Raji (cell line): ENCODE results near the gene GNA12.

ENCODE experiments used
- POLR2A ChIP-seq: IDR thresholded peaks from 2 replicates; pipeline ENCODE4 v1.6.1; 2011; ENCODE audit warnings: low read depth, low read length, control low read depth; ENCODE audit not compliant: insufficient read depth

GNA12 gene

DNA sequence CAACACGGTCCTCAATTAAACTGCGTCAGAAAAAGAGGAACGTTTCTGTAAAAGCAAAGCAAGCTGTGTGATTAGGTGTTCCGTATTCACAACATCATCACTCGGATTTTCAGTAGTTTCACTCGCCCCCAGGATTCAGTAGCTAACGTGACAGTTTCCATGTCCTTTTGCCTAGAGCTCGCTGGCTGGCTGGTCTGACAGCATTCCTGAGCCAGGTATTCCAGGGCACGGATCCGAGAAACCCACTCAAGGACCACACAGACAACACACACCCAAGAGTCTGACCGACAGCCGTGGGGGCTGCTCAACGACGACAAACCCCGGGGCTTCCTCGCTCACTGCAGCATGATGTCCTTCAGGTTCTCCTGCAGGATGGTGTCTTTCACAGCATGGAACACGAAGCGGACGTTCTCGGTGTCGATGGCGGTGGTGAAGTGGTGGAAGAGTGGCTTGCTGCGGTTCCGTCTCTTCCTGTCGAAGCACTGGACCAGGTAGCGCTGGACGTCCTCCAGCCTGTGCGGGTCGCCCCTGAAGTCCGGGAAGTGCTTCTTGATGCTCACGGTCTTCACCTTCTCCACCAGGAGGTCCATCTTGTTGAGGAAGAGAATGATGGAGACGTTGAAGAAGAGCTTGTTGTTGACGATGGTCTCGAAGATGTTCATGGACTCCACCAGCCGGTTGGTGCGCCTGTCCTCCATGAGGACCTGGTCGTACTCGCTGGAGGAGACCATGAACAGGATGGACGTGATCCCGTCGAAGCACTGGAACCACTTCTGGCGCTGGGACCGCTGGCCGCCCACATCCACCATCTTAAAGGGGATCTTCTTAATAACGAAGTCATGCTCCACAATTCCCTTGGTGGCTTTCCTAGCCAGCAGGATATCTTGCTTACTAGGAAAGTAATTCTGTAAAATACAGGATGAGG is 113.0 kb downstream of the GNA12 start:
- no peak for TF ChIP-seq POLR2A

DNA sequence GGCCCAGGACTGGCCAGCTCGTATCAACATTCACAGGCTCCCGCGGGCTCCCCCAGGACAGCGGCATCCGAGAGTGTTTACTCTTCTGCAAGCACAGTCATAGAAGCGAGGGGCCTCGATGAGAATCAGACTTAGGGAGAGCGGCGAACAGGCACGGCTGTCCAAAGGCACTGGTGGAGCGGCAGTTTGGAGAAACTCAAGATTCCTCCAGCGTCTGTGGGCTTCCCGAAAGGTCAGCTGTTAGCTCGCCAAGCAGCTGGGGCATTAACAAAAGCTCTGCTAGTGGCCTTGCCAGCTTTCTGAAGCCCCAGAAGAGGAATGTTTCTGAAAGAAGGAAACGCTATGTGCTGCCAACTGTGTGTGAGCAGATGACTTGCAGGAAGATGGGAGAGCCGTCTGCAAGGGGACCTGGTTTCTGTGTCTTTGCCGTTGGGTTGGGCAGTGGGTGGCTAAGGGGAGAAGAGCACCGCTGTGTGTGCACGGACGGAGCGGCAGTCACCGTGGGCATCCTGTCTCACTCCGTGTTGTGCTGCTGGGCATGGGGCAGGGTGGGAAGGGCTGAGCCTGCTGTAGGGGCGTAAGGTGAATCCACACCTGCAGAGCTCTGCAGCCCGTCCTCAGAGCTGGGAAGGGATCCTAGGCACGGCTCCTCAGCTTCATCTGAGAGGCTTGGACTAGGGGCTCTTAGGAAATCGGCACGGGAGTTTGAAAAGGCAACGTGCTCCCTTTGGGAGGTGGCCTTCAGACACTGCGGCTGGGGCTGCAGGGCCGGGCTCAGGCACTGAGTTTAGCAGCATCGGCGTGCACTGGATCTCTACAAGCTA is 114.0 kb downstream of the GNA12 start:
- no peak for TF ChIP-seq POLR2A

DNA sequence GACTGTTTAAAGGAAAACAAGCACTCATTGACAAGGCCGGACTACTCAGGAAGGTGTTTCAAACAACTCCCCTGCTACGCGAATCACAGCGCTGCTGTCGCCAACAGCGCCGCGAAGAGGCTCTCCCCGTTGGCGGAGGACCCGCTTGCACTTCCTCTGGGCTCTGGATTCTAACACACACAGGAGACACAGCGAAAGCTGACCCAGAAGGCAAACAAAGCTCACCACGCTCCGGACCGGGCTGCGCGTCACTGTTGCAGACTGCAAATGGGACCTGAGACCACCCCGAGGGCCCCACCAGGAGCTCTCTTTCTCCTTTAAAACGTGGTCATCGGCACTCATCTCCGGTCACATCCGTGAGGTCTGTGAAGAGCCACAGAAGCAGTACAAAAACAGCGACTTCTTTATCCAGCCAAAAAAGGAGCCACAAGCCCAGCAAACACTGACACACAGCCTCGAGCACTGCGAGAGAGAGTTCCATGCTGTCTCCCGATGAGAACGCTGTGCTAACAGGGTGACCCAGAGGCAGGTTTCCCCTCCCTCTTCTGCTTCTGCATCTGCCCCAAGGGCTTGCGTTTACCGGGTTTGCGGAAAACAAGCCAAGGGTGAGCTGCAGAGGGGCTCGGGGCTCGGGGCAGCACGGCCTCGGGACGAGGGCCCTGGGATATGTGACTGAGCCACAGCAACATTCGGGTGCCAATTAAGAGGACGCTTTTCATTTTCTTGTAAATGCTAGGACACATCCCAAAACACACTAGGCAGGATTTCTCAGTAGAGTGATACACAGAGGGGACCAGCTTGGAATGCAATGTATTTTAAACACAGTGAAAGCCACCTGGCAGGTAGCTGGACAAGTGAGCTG is 114.8 kb downstream of the GNA12 start:
- TF ChIP-seq POLR2A: no peak

DNA sequence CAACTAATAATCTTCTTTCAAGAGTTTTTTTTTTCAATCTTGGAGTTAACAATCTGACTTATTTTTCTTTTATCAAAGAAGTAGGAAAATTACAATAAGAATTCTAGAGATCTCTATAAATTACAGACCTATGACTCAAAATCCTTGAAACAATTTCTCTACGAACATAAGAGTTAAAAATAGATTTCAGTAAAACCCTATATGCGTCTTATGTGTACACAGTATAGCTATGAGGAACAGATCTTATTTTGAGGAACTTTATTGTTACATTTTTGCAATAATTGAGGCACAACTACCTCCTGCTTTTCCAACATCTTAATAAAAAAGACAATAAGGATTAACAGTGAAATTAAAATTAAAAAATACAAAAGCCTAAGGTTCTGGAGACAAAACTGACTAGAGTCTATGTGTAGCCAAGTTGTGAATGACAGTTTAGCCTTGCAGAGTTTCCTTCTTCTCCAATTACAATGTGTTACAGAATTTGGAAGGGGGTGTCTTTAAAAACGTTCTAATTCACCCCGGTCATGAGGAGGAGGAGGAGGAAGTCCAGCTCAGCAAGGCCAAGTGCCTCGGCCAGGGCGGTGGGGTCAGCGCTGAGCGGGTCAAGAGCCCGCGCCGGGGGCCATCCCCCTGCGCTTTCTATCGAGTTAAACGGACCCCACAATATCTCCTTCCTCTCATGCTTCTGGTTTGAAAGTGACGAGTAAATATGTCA is 115.6 kb downstream of the GNA12 start:
- TF ChIP-seq POLR2A: no peak

DNA sequence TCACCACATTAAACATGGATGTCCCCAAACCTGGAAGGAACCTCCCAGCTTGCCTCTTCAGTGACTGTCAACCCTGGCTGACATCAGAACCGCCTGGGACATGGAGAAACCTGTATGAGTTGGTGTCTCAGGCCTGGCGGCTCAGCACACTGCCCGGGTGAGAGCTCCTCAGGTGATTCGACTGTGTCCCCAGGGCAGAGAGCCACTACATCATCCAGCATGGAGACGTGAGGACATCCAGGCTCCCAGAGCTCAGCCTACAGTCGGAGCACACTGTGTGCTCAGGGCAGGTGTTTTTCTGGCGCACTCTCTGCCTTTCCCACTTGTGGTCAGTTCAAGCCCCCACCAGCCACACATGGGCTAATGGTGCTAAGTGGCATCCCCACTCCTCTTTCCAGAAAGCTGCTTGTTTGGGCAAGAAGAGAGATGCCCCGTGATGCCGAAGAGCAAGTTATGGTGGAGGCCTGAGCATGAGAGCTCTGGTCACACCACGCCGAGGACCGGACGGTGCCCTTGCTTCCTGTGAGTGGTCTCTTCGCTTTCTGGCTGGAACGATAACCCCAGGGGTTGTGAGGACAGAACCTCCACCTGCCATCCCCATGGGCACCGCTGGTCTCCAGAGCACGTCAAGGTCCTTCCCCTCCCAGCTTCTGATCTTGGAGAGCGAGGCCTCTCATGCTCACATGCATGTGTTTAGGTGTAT is 117.6 kb downstream of the GNA12 start:
- no peak for TF ChIP-seq POLR2A

DNA sequence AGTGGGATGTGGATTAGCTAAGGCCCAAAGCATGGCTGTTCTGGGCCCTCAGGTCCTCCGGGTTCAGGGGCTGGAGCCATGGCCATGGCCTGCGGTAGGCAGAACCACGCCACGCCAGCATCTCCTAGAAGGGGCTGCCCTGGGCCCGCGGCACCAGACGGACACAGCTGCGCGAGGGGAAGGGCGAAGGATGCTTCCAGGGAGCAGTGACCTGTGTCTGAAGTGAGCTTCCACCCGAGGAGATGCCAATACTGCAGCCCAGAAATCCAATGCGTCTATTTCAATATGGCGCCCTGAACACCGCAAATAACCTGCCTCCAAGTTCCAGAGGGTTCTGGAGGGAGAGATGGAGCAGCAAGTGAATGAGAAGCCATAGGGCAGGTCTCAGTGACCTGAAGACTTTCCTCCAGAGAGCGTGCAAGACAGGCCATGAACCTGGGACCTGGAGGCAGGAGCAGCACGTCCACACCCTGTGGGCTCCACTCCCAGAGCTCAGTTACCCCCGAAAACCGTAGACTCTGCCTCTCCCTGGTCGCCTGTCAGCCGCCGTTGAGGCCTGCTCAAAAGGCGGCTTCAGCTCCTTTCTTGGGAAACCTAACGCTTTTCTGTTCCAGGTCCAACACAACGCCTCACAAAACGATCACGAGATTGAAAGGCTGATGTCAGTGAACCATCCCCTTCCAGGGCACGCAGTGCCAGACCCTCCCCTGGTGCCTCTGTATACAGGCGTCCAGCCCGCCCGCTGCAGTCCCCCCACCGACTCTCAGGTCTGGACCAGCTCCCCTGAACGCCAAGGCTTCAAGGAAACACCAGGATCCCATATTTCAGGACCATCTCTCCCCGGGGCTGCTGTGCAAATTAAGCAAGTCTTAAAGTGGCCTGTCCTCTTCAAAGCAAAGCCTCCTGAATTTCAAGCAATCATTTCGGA is 118.7 kb downstream of the GNA12 start:
- no peak for TF ChIP-seq POLR2A

DNA sequence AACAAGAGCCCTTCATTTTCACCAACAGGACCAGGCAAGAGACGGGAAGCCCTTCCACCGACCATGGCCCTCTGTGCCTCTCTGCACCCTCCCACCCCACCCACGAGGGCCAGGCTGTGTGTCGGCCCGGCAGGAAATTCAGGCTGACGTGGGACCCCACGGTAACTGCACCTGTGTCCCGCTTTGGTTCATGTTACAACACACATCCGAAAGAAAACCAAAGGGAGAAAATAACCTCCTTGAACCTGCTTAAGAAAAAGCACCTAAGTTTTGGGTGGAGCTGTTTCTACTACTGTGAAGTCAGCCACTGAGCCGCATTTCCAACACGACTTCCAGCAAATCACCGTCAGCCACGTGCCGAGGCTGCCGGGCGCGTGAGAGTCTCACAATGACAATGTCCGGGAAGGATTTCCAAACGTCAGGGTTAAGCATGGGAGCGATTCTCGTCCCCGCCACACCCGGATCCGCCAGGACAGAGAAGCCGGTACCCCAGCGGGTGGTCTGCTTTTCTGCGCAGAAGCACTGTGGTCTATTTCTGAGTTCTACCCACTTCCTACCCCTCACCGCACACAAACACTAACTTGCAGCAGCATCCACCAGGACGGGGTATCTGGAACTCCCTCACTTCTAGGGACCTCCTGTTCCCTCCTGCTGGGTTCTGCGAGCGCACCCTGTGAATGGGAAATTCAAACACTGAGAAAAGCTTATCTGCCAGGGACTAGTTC is 119.5 kb downstream of the GNA12 start:
- TF ChIP-seq POLR2A: no peak

DNA sequence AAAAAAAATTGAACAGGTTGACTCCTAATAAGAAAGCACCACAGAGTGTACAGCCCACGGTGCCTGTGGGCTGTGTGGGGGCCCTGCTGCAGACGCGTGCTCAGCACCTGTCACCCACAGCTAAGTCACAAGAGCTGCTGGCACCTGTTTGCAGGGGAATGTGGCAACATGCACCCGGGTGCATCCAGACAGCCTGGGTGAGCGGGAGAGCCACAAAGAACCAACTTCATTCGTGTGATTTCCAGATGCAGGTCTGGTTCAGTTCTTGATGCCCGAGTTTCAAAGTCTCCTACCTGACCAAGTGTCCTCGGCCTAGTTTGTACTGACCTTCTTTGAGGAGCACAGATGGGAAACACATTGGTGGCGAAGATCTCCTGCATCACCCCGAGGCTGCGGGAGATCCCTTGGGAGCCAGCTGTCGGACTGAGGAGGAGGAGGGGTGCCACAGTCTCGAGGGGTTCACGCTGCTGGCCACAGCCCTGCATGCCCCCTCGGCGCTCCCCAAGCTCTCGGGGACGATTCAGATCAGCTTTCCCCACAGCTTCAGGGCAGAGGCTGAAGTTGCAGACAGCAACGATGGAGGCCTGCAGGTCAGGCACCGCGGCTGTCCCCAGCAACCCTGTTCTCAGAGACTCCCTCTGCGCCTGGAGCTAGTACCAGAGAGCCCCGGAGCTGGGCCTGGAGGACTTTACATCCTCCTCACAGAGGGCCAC is 120.8 kb downstream of the GNA12 start:
- no peak for TF ChIP-seq POLR2A

DNA sequence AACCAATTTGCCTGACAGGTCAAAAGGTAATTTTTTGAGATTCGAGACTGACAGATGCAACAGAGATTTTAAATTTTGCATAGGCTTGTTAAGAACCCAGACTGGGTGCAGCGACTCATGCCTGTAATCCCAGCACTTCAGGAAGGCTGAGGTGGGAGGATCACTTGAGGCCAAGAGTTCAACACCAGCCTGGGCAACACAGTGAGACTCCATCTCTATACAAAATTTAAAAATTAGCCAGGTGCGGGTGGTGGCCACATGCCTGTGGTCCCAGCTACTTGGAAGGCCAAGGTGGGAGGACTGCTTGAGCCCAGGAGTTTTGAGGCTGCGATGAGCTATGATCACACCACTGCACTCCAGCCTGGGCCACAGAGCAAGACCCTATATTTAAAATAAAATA is 121.5 kb downstream of the GNA12 start:
- no peak for TF ChIP-seq POLR2A

DNA sequence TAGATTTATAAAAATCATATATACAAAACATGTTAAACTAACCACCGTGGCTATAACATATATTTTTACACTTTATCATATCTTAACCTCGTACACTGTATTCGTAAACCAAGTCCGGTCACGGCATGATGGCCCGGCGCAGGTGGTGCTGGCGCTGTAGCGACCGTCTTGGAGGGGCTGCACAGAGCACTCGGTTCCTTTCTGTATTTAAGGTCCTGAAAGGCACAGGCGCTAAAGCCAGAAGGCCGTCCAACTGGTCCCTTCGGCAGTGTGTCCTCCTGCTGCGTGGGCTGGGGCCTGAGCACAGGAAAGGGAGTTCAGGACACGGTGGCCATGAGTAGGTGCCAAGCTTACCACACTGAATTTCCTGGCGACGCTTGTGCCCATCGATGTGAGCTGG is 122.3 kb downstream of the GNA12 start:
- no peak for TF ChIP-seq POLR2A

DNA sequence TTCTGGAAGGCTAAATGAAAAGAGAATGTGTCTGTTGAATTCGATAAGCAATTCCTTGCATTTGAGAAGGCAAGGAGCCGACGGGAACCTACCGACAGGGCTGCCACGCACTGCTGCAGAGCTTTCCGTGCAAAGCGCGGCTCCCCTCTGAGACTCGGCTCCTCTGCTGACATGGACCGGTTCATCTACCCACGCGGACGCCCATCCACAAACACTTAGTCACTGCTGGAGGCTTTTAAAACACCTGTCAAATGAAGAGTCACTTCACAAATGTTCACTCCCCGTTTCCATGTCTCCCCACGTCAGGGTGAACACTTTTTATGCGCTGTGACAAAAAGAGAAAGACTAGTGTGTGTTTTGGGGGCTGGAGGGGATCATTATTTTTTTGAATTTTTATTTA is 124.1 kb downstream of the GNA12 start:
- TF ChIP-seq POLR2A: no peak

DNA sequence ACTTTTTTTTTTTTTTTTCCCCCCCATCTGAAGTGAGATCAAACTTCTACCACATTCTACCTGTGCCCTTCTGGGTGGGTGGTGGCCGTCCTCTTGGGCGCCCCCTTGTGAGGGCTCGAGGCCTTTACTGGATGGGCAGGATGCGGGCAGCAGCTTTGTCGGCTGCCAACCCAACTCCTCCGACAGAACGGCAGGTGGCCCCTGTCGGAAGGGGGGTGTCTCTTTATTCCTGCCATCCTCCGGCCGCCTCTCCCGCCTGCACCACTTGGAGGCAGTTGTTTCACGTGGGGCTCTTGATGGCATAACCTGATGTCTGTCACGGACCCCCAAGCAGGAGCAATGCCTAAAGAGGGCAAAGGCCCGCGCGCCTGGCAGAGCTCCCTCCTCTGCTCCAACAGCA is 125.1 kb downstream of the GNA12 start:
- no peak for TF ChIP-seq POLR2A
